ENCODE data around the gene RFC5.

GRCh38 chr12:118055144-118055557 lies 38.6 kb downstream of the RFC5 start:
- TF ChIP-seq CTCF (conservative IDR thresholded peaks at IDR 0.05) (peak; percentile 76), EZH2 (IDR thresholded peaks at IDR 0.05; ENCODE audit: low read depth) (no peak)
